Measurements from ENCODE around the gene CDH13. TPM values are rescaled to one million over a fixed set of nuclear protein-coding genes. Genes with fewer than 3 reads are reported as not detected.

CDH13 gene
- total RNA-seq, 1 donor from 2014 or later, result 2.0 TPM

DNA sequence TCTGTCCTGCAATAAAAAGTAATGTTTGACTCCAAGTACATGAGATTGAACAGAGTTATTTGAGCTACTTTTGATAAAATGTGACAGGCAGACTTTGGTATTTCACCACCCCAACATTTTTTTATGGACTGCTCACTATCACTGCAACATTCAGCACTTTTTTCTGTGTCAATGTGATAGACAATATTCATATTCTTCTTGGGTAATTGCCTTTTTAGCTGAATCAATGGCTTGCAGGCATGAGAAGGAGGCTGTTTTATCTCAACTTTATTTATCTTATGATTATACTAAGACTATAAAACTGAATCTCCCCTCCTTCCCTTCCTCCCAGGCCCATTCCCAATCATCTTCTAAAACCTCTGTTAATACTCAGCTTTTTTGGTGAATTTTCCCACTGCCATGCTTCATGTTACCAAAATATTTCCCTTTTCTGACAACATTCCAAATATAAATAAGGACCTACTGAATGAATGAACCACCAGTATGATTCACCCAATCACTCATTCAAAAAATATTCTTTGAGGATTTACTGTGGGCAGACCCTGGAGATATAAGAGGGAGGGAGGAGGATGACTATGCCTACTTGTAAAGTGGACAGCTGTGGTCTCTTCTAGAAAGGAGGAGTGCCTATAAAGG, 67.6 kb downstream of the CDH13 start:
- DNase-seq (ENCODE audit: low spot score), result no peak

DNA sequence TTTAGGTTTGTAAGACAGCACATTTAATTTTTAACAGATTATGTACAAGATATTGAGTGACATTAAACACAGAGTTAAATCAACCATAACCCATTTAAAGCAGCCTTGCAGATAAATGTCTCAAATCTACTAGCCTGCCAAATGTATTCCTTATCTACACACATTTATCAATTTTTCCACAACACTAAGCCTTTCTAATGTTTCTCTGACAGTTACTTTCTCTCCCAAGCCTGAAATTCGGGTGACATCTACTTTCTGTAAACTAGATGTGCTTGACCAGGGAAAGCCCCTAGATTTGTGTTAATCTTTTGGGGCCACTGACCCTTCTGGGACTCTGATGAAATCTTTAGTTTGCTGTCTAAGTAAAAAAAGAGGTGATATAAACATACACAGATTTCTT, 69.0 kb downstream of the CDH13 start:
- no peak for DNase-seq (ENCODE audit: low spot score)

DNA sequence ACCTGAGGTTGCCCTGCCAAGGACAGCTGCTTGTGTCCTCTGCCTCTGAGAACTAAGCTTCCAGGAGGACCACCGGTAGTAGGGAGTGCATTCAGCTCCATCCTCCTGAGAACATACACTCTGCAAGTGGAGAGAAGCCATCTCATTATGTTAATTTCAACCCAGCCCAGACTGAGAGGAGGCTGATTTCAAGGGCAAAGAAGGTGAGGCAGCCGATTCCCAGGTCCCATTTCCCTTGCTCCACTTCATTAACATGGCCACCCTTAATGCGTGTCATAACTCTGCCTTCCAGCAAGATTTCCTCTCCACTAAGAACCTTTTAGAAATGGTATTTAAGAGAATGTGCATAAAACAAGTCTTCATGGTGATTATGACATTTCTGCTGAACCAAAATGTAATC, 72.5 kb downstream of the CDH13 start:
- no peak for DNase-seq (ENCODE audit: low spot score)

DNA sequence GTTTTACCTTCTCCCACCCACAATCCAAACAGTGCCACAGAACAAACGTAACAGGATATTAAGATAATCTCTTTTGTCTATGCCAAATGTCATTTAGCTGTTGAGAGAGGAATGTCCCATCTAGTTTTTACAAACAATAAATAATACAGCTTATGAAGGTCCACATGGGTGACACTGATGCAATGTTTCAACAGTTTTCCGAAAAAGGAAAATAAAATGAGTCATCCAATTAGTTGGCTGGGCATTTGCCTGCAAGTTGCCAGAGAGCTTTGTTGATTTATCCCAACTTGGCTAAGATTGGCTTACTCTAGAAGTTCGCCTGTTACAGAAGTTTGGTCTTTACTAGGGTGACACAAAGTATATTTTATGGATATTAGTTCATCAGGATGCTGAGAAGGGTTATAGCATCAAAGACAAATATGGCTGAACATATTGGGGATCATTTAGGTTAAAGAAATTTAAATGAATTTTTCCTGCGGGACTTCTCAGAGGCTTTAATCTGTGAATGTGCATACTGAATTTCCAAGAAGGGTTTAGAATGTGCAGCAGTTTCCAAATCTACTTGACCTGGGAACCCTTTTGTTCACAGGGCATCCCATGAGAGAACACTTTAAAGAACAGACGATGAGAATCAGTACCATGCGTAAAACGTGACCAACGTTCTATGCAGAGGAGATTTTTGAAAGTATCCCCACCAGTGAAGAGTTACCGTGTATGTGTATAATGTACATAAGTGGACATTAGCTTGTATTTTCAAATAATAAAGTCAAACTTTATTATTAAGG, 73.1 kb downstream of the CDH13 start:
- DNase-seq (ENCODE audit: low spot score), result no peak

DNA sequence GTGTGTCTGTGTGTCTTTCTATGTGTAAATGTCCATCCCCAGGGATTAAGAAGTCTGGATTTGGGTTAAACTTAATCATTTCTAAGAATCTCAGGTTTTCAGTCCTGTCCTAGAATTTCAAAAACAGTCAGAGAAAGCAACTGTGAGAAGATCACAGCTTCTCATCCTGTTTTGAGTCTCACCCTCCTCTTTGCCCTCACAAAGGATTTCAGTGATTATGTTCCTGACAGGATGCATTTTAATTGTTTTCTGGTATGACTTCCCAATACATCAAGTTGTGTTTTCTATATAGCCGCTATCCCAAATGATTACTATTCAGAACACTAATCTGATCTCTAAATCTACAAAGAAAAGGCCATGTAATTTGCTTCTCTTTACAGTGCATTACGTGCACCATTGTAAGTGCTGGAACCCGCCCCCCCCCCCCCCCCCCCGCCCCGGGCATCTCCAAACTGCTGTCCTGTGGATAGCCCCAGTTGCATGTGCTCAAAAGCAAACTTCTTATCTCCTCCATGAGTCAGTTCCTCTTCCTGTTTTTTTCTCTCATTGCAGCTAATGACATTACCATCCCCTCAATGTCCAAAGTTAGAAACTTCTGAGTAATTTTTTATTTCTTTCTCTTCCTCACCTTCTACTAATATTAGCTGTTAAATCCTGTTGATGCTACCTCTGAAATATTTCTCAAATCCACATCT, 73.9 kb downstream of the CDH13 start:
- DNase-seq (ENCODE audit: low spot score), result no peak

DNA sequence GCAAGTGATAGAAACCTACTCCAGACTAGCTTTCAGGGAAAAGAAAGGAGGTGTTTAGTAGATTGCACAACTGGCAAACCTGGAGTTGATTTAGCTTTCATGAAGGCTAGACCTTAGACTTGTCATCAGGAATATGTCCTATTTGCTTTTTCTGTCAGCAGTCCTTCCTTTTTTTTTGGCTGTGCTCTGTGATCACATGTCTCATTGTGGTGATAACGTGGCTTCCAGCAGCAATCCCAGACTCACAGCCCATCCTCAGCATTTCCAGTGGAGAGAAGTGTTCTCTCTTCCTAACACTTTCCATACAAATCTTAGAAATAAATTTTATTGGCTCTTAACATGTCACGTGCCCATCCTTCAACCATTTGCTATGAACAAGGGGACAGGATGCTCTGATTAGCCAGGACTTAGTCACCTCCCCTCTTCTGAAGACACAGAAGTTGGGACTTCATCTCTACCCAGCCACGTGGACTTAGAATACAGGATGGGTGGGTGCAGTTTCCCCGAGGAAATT, 74.7 kb downstream of the CDH13 start:
- DNase-seq (ENCODE audit: low spot score), result no peak

DNA sequence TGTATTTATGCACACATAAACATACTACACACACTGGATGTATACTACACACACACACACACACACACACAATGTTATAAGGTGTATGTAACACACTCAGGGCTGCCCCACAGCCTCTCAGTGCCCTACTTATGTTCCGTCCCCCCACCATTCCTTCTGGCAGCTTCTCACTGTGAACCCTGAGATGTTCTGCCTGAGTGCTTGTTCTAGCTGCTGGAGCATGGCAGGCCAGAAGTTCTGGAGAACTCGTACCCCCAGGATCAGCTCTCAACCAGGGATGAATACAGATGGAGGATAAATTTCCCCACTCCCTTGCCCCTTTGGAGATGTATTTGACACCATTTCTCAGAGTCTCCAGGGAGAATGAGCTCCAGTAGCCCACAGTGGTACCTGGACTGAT, 76.4 kb downstream of the CDH13 start:
- DNase-seq (ENCODE audit: low spot score), result no peak

DNA sequence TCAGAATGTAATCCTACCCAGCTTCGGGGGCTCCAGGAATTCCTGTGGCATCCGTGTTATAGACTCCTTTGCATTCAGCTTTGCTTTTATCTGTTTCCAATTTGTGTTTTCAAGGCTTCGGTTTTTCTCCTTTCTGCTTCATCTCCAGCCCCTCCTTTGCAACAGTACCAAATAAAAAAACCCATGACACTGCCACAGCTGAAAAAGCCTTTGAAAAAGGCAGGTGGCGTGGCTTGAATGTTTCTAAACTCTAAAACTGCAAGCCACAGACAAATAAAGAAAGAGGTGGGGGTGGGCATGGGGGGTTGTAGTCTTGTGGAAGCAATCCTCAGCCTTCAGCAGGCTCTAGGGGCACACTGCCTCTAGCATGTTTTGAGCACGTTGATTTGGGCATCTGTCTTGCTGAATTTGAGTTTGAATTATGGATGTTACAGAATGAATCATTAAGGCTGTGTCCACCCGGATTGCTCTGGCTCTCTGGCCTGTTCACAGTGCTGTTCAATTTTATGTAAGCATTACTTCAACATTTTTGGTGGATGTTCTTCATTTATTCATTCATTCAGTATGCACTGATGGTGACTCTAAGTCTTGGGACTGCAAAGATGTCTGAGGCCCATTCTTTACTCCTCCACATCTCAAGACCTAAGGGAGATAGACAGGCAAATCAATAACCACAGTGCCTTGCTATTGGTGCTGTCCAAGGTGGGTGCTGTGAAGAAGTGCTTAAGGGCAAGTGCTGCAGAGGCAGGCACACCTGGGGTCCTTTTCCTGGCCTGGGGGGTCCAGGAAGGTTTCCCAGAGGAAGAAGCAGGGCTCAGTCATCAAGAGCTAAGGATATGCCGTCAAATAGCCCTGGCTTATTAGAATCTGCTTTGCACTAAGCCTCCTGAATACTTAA, 77.4 kb downstream of the CDH13 start:
- DNase-seq (ENCODE audit: low spot score), result no peak

DNA sequence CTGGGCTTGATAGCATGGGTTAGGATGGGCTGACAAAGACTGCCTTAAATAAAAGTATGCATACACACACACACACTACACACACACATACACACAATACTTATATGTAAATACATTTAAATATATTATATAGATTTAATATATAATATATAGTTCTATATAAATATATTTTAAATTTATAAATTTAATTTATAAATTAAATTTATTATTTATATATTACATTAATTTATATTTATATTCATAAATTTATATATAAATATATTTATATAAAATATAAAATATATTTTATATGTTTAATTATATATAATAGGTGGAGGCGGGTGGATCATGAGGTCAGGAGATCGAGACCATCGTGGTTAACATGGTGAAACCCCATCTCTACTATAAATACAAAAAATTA, 83.2 kb downstream of the CDH13 start:
- no peak for DNase-seq (ENCODE audit: low spot score)

DNA sequence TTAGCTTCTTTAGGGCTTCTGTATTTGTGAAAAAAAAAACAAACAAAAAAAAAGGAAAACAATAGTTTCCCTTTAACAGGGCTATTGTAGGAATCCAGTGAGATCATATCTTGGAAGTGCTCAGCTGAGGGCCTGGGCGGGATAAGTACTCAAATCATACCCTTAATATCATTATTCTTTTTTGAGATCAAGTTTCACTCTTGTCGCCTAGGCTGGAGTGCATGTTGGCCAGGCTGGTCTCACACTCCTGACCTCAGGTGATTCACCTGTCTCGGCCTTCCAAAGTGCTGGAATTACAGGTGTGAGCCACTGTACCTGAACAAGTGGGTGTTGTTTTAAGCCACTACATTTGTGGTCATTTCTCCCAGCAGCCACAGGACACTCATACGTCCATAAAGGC, 87.0 kb downstream of the CDH13 start:
- DNase-seq (ENCODE audit: low spot score), result no peak

DNA sequence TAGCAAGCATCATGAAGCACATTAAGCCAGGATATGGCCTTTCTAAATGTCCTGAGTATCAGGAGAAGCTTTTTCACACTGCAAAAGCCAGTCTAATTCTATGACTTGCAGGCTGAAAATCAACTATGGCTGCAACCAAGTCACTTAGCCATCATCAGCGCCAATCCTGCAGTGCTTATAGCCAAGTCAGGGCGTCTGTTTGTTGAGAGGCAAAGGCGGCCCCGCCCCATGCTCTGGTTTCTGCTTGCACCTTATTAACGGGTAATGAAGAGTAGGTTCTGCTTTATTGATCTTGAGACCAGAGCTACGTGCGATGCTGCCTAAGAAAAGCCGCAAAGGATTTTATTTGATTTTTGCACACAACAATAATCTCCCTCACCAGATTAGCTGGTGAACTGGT, 88.4 kb downstream of the CDH13 start:
- no peak for DNase-seq (ENCODE audit: low spot score)

DNA sequence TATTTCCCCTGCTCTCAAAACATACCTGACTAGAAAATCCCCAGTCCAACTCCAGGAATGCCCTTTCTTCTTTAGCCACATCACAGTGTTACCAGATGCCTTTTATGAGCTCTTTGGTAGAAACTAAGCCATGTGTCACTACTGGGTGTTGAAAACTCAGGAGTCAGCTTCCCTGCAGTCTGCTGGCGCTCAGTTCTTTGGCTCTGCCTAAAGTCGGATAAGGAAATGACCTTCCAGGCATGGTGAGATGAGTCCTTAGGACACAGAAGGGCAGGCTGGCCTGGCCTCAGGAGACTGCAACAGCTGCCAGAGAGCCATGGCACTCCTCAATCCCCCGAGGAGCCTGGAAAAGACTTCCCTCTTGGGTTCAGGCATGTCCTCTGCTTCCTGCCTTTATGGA, 89.1 kb downstream of the CDH13 start:
- no peak for DNase-seq (ENCODE audit: low spot score)

DNA sequence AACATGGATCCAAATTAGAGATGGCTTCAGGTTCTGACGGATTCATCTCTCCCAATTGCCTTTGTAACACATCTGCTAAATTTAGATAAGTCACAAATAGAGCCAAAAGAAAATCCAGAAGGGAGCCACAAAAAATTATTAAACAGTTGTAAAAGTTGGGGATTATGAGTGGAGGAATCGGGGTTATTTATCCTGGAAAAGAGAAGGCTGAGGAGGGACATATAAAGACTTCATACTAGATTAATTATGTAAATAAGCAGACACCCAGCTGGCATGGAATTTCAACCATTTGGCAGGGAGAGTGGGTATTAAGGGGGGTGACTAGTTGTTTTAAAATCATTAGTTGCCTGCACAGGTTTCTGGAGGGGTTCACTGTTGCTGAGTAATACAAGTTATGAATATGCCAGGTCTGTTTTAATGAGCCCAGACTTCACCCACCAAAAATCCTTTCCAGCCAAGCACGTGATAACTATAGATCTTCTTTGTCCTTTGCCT, 89.6 kb downstream of the CDH13 start:
- no peak for DNase-seq (ENCODE audit: low spot score)

DNA sequence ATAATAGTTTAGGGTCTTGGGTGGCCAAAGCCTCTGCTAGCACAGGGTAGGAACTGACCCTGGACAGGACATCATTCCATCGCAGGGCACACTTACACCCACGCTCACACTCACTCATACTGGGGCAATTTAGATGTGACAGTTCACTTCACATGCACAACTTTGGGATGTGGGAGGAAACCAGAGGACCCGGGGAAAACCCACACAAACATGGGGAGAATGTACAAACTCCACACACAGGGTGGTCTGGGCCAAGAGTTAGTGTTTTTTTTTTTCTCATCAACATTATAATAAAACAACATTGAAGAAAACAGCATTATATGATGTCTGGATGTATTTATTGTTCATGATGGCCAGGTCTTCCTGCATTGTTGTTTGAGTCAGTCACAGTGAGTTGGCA, 93.6 kb downstream of the CDH13 start:
- no peak for DNase-seq (ENCODE audit: low spot score)

DNA sequence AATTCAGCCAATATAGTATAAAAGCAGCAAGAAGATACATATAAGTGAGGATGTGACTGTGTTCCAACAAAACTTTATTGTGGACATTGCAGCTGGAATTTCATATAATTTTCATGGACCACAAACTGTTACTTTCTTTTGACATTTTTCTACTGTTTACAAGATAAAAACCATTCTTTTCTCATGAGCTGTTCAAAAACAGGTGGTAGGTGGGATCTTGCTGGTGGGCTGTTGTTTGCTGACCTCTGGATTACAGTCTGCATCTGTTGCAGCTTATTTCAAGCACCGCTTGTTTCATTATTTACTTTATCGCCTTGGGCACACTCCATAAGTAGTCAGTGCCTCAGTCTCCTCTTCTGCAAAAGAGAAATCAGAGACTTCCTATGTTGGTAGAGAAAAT, 99.5 kb downstream of the CDH13 start:
- no peak for DNase-seq (ENCODE audit: low spot score)

DNA sequence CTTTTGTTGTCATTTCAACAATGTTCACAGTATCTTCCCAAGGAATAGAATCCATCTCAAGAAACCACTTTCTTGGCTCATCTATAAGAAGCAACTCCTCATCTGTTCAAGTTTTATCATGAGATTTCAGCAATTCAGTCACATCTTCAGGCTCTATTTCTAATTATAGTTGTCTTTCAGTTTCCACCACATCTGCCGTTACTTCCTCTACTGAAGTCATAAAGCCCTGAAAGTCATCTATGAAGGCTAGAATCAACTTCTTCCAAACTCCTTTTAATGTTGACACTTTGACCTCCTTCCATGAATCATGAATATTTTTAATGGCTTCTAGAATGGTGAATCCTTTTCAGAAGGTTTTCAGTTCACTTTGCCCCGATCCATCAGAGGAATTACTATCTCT, 102.1 kb downstream of the CDH13 start:
- DNase-seq (ENCODE audit: low spot score), result no peak

DNA sequence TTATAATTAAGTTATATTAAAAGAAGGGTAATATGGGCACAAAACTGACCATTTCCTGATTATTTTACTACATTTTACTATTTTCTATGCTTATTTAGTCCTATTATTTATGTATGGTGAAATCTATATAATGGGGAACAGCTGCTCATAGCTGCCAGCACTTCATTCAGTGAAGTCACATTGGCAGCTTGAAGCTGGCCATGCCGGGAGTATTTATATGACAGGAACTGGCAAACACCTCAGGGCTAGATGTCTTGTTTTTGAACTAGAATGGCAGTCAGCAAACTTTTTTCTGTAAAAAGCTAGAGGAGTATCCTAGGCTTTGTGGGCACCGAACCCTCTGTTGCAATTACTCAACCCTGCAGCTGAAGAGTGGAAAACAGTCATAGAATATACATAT, 104.1 kb downstream of the CDH13 start:
- no peak for DNase-seq (ENCODE audit: low spot score)

DNA sequence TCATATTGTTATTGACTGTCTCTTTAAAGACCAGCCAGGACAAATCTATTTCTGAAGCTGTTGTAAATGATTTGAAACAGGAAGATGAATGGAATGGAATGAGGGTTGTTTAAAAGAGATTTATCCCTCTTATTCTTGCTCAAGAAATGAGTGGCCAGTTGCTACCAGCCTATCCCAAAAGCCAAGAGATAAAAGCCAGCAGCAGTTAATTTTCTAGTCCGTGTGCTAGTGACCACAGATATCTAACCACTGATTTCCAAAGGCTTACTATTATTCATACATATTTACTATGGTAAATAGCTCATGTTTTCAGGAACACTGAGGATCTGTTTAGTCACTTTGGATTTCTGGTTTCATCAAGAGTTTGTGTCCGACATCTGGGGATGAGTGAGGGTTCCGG, 105.7 kb downstream of the CDH13 start:
- DNase-seq (ENCODE audit: low spot score), result no peak

DNA sequence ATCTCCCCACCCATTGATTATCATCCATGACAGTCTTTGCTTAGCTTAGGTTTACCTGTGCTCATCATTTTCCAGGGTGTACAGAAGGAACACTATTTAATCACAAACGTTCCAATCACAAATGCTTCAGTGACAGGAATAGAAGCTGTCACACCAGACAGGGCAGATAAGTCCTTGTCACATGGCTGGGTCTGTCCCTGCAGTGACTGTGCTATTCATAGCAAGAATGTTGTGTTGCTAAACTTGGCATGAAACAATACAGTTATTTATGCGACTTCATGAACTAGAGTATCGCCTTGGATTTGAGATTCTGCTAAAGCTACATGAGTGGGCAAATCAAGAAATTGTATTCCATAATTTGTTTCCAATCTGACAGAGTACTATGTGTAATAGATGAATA, 108.4 kb downstream of the CDH13 start:
- no peak for DNase-seq (ENCODE audit: low spot score)

DNA sequence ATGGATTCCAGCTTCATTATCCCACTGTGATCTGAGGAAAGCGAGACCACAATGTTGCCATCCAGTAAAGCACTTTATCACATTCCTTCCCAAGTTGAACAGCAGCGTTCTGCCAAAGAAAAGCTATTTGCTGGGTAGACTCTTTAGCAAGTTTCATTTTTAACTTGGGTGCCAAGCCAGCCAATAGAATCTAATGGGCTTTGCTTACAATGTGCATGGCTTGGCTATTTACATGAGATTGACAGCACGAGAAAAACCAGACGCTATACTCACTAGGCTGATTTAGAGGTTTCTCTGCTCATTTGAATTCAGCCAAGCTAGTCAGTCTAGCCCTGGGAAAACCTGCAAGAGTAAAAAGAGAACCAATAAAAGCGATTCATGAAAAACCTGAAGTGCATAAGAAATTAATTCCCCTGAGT, 108.9 kb downstream of the CDH13 start:
- DNase-seq (ENCODE audit: low spot score), result peak; percentile 13

DNA sequence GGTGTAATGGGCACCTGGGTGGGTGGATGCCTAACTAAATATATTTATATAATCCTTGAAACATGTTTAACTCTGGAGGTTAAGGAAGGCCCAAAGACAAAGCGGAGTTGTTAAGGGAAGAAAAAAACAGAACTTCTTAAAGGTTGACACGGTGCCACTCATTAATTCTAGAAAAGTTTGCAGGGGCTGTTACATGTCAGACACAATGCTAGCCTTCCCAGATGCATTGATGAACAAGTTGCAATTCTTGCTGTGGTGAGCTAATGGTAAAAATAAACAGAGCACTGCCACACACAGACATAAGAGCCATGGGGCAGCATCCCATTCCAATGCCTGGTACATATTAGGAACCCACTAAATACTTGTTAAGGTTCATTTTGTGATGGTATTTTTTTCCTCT, 109.5 kb downstream of the CDH13 start:
- no peak for DNase-seq (ENCODE audit: low spot score)

DNA sequence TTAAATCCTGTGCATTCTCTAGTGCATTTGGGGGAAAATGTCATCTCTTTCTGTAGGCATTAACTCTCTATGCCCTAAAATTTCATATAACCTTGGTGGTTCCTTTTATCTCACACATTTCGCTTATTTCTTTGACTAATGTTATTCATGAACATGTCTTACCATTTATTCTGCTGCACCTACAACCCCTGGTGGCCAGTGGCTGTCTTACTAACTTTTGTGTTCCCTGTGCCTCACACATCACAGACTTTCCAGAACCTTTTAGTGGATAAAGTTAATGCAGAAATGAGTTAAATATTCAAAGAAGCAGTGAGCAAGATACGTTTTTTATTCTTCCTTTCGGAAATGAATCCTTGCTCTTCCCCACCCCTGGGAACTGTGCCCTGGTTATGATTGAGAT, 111.9 kb downstream of the CDH13 start:
- DNase-seq (ENCODE audit: low spot score), result no peak

Measured in mucosa of gallbladder (tissue), 1 donor.